ENCODE measurements around the gene SPEF2.
A peak's percentile ranks its signal among the peaks of the same experiment; 100 is the strongest.

SPEF2 gene, protein sequence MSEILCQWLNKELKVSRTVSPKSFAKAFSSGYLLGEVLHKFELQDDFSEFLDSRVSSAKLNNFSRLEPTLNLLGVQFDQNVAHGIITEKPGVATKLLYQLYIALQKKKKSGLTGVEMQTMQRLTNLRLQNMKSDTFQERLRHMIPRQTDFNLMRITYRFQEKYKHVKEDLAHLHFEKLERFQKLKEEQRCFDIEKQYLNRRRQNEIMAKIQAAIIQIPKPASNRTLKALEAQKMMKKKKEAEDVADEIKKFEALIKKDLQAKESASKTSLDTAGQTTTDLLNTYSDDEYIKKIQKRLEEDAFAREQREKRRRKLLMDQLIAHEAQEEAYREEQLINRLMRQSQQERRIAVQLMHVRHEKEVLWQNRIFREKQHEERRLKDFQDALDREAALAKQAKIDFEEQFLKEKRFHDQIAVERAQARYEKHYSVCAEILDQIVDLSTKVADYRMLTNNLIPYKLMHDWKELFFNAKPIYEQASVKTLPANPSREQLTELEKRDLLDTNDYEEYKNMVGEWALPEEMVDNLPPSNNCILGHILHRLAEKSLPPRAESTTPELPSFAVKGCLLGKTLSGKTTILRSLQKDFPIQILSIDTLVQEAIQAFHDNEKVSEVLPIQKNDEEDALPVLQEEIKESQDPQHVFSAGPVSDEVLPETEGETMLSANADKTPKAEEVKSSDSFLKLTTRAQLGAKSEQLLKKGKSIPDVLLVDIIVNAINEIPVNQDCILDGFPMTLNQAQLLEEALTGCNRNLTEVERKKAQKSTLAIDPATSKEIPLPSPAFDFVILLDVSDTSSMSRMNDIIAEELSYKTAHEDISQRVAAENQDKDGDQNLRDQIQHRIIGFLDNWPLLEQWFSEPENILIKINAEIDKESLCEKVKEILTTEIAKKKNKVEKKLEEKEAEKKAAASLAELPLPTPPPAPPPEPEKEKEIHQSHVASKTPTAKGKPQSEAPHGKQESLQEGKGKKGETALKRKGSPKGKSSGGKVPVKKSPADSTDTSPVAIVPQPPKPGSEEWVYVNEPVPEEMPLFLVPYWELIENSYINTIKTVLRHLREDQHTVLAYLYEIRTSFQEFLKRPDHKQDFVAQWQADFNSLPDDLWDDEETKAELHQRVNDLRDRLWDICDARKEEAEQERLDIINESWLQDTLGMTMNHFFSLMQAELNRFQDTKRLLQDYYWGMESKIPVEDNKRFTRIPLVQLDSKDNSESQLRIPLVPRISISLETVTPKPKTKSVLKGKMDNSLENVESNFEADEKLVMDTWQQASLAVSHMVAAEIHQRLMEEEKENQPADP (N-terminal part only)

GRCh38 chr5:35617435-35618303 is at the start of gene SPEF2:
TSS of gene SPEF2 (plus strand) at chr5:35617863. CDS start at chr5:35617998, 135 bp downstream.
- DNase-seq (ENCODE audit: low spot score) (peak; percentile 94), FAIRE-seq (peak; percentile 96)

DNA sequence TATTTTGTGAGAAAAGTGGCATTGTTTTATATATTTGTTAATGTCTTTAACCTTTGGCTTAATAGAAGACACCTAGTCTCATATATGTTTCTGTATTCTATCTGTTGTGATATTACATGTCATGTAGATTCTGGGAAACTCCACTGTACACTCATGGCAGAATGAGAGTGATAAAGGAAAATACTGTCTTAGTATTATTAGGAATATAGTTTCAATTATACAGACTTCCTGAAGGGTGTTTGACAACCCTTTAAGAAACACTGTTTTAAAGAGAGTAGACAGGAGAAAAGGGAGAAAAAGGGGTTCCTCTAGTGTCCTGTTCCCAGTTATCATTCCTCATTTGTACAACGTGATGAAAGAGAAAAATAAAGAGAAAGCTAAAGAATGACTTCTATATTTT is 42.1 kb upstream of the SPEF2 start:
- DNase-seq (ENCODE audit: low spot score) (no peak), FAIRE-seq (no peak)

DNA sequence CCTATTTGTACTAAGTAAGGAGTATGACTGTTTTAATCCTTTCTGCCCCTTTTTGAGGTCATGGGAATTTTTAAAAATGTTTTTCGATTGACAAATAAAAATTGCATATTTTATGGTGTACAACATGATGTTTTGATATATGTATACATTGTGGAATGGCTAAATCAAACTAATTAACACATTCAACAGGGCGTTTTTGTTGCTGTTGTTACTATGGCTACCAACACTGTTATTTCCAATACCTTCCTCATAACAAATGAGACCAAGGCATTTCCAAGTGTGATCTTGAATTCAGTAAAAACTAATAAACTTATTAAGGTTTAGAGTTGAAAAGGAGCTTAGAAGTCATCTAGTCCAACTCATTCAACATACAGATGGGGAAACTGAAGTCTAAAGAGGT is 30.2 kb upstream of the SPEF2 start:
- FAIRE-seq: no peak

GRCh38 chr5:35593338-35593737 is 24.3 kb upstream of the SPEF2 start:
- no peak for DNase-seq (ENCODE audit: low spot score)
- peak; percentile 37 for FAIRE-seq

More for the DNA sequence above, 30.2 kb upstream of the SPEF2 start:
- no peak for DNase-seq (ENCODE audit: low spot score)

DNA sequence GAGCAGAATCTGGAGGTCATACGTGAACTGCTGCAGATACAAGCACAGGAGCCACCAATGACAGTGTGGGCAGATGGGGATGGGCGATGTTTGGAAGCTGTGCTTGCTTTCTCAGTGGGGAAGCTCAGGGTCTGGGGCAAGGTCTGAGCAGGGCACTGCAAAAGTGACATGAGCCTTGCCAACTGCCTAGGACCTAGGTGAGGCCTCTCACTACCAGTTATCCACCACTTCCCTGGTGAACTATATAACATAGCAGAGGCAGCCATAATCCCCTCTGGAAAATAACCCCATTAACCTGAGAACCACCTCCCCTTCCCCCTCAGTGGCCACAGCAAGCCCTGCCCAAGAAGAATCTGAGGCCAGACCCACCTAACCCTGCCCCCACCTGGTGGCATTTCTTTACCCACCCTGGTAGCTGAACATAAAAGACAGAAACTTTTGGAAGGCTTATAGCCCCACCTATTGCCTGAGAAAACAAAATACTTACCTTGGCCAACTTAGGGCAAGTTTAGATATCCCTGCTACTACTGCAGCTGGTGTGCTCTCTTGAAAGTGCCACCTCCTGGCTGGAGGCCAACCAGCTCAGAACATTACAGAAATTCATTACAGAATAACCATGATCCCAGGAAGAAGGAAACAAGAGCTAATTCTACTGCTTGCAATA is 18.8 kb upstream of the SPEF2 start:
- DNase-seq (ENCODE audit: low spot score): no peak
- FAIRE-seq: peak; percentile 86

DNA sequence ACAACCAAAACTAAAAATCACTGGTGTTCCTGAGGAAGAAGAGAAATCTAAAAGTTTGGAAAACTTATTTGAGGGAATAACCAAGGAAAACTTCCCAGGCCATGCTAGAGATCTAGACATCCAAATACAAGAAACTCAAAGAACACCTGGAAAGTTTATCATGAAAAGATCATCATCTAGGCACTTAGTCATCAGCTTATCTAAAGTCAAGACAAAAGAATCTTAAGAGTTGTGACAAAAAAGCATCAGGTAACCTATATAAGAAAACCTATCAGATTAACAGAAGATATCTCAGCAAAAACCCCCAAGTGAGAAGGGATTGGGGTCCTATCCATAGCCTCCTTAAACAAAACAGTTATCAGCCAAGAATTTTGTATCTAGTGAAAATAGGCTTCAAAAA is 17.1 kb upstream of the SPEF2 start:
- DNase-seq (ENCODE audit: low spot score): no peak
- no peak for FAIRE-seq

DNA sequence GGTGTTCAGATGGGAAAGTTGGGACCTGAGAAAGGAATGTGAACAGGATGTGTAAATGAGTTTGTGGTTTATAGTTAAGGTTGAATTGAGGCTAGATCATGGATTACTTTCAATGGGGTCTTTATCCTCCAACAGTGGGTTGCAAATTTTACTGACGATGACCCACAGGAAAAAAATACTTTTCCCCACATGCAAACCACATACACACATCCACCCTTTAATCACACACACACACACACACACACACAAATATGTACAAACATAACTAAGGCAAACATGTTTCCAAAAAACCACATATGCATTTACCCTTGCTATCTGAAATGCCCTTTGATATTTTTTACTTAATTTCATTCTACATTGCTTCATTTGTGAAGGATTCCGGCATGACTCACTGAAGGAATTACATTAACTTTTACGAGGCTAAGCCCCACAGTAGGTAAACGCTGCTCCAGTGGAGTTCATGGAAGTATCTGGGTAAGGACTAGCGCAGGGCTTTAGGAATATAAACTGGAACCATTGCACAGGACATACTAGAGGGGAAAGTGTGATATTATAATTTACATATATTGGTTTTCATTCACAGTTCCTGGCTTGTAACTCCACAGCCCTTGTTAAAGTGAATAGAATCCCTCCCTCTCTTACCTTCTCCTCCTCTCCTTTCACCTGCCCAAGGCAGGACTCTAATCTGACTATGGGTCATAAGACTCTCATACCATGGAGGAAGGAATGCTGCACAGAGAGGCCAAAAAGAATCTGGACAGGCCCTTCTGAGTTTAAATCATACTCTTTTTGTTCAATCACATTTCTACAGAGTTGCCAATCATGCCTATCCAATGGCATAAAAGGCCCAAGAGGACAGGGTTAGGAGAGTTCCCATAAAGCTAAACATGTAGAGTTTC is 8.5 kb upstream of the SPEF2 start:
- peak; percentile 57 for DNase-seq (ENCODE audit: low spot score)
- FAIRE-seq: peak; percentile 84

DNA sequence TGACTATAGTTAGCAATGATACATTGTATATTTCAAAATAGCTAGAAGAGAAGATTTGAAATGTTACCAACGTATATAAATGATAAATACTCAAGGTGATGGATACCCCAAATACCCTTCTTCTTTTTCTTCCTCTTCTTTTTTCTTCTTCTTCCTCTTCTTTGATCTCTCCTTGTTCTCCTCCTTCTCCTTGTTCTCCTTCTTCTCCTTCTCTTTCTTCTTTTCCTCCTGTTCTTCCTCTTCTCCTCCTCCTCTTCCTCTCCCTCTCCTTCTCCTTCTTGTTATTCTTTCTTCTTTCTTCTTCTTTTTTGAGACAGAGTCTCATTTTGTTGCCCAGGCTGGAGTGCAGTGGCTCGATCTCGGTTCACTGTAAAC is 616 bp upstream of the SPEF2 start:
- no peak for FAIRE-seq
- no peak for DNase-seq (ENCODE audit: low spot score)

- DNase-seq (ENCODE audit: low spot score) (no peak), FAIRE-seq (peak; percentile 13)
Observed at GRCh38 chr5:35618304-35618636, 607 bp downstream of the SPEF2 start.

DNA sequence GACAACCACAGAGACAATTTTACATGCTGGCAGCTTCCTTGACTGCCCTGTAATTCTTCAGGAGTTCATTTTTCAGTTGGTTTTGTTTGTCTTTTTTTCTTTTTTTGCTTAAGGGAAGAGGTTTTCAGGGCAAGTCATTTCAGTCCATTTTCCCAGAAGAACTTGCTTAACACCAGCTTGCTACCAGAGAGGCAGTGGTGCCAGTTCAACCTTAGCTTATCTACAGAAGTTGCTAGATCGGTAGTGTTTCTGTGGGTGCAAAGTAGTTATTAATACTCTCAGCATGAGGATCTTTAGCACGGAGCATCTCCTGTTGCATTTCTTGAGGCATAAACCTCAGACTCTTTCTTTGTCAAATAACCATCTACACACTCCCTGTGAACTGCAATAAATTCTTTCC is 1.1 kb downstream of the SPEF2 start:
- DNase-seq (ENCODE audit: low spot score) (no peak), FAIRE-seq (no peak)

- peak; percentile 5 for FAIRE-seq
- no peak for DNase-seq (ENCODE audit: low spot score)
Observed at GRCh38 chr5:35622974-35623373, 5.3 kb downstream of the SPEF2 start.

- FAIRE-seq (peak; percentile 37), DNase-seq (ENCODE audit: low spot score) (no peak)
Observed at GRCh38 chr5:35623991-35624390, 6.3 kb downstream of the SPEF2 start.

DNA sequence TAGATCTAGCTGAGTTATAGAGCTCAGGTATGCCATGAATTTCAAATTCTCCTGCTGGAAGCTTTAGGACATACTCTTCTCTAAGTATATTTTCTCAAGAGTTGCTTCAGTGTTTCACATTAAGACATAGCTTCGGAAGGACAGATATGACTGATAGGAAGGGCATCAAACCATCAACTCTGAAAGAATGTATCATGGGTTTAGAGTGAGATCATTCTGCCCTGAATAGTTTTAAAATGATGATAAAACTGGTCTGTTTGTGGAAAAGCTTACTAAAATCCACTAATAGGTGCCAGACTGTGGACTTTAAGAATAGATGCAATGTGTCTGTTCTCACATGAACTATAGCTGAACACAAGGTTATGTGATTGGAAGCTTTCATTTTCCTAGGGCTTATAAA is 8.4 kb downstream of the SPEF2 start:
- DNase-seq (ENCODE audit: low spot score) (no peak), FAIRE-seq (no peak)

DNA sequence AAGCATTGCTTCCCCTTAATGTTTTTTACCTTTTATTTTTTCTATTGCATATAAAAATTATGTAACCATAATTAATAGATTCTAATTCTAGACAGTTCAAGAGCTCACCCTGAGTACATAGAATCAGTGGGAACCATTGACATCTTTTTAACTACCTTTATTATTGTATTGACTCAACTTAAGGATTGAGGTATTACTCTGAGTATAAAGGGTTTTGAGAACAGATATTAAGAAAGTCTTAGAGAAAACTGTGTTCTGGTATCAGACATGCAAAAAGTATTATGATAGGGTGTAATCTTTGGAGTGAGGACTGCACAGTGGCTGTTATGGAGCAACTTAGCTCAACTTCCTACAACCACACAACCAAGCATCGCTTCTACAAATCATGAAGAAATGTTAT is 8.9 kb downstream of the SPEF2 start:
- DNase-seq (ENCODE audit: low spot score): no peak
- no peak for FAIRE-seq

GRCh38 chr5:35634326-35634725 is 16.7 kb downstream of the SPEF2 start:
- FAIRE-seq (no peak), DNase-seq (ENCODE audit: low spot score) (no peak)

GRCh38 chr5:35640623-35641022 is 23.0 kb downstream of the SPEF2 start:
- FAIRE-seq (no peak), DNase-seq (ENCODE audit: low spot score) (no peak)

- DNase-seq (ENCODE audit: low spot score): peak; percentile 25
- FAIRE-seq: peak; percentile 87
Observed at GRCh38 chr5:35644543-35644942, 26.9 kb downstream of the SPEF2 start.

- FAIRE-seq (peak; percentile 30), DNase-seq (ENCODE audit: low spot score) (no peak)
Observed at GRCh38 chr5:35647128-35647527, 29.5 kb downstream of the SPEF2 start.

DNA sequence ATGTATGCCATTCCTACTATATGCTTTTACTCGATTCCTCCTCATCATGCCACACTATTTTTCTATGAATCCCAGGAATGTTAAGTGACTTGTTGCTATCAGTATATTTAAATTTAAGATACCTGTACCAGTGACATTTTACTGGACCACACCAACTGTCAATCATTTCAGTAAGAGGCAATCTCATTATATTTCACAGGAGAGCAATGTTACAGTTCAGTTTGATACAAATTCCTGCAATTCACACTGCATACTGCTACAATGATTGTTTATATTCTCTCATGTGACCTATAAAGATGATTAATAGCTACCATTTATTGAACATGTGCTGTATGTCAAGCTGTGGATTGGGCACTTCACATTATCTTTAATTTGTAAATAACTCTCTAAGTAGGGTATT is 30.0 kb downstream of the SPEF2 start:
- FAIRE-seq: peak; percentile 59
- no peak for DNase-seq (ENCODE audit: low spot score)

Measured in urothelium cell line (cell line).